ENCODE results near the gene PTPN13.

Gene PTPN13

DNA sequence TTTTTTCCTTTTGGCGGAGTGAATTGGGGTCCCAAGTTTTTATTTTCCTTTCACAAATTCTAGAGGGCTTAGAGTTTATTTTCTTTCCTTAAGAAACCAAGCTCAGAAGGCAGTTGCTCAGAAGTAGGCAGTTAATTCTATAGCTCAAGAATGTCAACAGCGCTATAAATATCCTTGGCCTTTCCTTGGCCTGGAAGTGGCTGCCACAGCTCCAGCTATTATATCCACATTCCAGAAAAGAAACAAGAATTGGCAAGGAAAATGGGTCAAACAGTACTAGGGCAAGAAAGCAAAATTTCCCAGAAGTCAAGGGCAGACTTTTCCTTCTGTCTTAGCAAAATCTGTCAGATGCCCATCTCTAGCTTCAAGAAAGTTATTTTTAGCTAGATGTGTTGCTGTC, 224.1 kb downstream of the PTPN13 start:
- no peak for DNase-seq (ENCODE audit: low read depth in 2 of 3, low spot score in 2 of 3)

DNA sequence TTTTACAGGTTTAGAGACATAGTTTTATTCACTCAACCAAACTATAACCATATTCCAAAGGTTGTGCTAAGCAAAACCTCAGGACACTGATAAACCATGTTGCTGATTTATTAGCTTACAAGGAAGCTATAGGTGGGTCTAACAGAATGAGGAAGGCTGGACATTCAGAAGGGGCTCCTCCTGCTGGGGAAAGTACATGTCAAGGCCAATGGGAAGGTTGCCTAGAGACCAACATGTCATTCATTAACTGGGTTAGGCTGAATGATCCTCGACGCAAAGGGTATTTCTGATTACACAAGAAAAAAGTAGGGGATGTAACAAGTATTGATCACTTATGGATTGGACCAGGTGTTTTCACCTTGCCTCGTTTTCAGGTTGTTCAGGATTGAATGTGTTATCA, 224.7 kb downstream of the PTPN13 start:
- DNase-seq (ENCODE audit: low read depth in 2 of 3, low spot score in 2 of 3): no peak

- DNase-seq (ENCODE audit: low read depth in 2 of 3, low spot score in 2 of 3): no peak
Measured at GRCh38 chr4:86819561-86819960, 225.4 kb downstream of the PTPN13 start.

GRCh38 chr4:86821151-86821550, 227.0 kb downstream of the PTPN13 start:
- no peak for DNase-seq (ENCODE audit: low read depth in 2 of 3, low spot score in 2 of 3)

GRCh38 chr4:86822136-86822535, 228.0 kb downstream of the PTPN13 start:
- no peak for DNase-seq (ENCODE audit: low read depth in 2 of 3, low spot score in 2 of 3)

DNA sequence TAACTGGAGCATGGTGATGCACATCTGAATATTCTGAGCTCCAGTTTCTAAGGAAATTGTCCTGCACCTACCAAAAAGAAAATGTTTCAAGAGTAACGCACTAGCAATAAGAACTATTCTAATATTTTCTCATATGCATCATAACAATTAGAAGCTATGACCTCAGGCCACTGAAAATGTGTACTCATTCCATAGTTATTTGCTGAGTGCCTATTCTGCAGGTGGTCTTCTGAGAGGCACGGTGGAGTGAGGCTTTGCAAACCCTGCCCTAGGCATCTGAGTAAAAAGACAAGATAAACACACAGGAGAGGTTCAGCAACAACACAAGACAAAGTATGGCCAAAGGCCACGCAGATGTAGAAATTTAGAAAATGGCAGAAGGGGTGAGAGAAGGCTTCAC, 231.4 kb downstream of the PTPN13 start:
- DNase-seq (ENCODE audit: low read depth in 2 of 3, low spot score in 2 of 3): no peak

GRCh38 chr4:86831262-86832130, 237.4 kb downstream of the PTPN13 start:
- DNase-seq (ENCODE audit: low read depth in 2 of 3, low spot score in 2 of 3): no peak

GRCh38 chr4:86833615-86834014, 239.5 kb downstream of the PTPN13 start:
- DNase-seq (ENCODE audit: low read depth in 2 of 3, low spot score in 2 of 3): no peak

GRCh38 chr4:86834901-86835300, 240.8 kb downstream of the PTPN13 start:
- DNase-seq (ENCODE audit: low read depth in 2 of 3, low spot score in 2 of 3): no peak

- no peak for DNase-seq (ENCODE audit: low read depth in 2 of 3, low spot score in 2 of 3)
Measured at GRCh38 chr4:86835677-86836076, 241.6 kb downstream of the PTPN13 start.

GRCh38 chr4:86837691-86838503, 243.8 kb downstream of the PTPN13 start:
- DNase-seq (ENCODE audit: low read depth in 2 of 3, low spot score in 2 of 3): no peak

GRCh38 chr4:86840858-86841257, 246.7 kb downstream of the PTPN13 start:
- DNase-seq (ENCODE audit: low read depth in 2 of 3, low spot score in 2 of 3): no peak

- DNase-seq (ENCODE audit: low read depth in 2 of 3, low spot score in 2 of 3): no peak
Measured at GRCh38 chr4:86841309-86841708, 247.2 kb downstream of the PTPN13 start.

DNA sequence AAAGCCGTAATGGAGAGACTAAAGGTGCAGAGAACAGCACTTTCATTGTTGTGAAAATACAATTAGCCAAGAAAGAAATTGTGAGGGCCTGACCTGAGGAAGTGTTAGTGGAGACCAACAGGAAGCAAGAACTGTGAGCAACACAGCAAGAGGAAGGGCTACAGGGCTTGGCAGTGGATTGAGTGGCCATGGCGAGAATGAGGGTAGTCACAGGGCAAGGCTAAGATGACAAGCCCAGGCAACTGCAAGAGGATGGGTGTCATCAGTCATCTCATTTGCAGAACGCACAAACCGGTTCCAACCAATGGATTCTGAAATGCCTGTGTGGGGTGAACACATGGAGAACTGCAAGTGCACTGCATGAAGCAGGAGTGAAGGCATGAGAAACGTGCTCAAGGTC, 251.5 kb downstream of the PTPN13 start:
- no peak for DNase-seq (ENCODE audit: low read depth in 2 of 3, low spot score in 2 of 3)

DNA sequence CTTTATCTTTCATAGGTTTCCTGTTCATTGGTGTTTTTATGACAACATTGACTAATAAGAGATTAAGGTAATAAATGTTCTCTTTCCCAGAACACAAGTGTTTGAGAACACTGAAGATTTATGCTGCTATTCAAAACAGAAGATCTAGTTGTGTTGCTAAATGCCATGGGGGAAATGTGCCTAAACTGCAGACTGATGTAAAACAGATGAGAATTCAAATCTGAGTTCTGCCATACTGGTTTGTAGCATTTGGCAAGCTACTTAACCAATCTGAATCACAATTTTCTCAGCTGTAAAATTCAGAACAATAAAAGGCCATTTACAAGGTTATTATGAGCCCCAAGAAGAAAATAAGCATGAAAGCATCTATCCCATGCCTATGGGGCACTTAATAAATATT, 252.8 kb downstream of the PTPN13 start:
- no peak for DNase-seq (ENCODE audit: low read depth in 2 of 3, low spot score in 2 of 3)

DNA sequence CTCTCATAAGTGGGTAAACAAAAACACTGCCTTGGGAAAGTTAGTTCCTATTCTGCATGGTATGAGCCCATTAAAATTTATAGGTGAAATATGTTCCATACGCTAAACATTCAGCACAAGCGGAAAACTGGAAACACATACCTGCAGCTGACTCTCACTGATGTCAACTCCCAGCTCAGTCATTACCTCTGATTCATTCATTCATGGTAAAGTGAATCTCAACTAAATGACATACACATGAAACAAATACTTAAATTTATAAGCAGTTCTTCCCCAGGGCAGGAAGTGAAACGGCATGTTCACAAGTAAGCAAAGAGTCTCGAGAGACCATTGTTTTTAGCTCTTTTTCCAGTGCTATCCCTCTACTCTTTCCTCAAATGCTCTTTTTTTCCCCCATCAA, 253.5 kb downstream of the PTPN13 start:
- no peak for DNase-seq (ENCODE audit: low read depth in 2 of 3, low spot score in 2 of 3)

DNA sequence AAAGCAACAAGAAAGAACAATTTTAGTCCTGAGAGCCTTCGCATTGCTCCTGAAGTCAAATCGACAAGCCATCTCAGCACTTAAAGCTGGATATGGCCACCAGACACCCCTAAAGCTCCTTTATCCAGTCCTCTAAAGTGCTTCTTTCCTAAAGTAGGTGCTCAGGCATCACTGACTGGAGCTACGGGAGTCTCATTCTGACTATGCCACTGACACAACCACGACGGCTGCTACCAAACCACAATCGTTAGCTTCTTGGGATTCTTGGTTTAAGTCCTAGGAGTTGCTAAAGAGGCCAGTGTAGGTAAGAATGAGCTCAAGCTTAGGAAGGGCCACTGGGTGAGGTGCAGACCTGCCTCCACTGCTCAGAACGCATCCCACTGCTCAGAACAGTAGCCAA, 254.0 kb downstream of the PTPN13 start:
- DNase-seq (ENCODE audit: low read depth in 2 of 3, low spot score in 2 of 3): no peak

- no peak for DNase-seq (ENCODE audit: low read depth in 2 of 3, low spot score in 2 of 3)
Measured at GRCh38 chr4:86848732-86849619, 254.9 kb downstream of the PTPN13 start, which contains the start of gene SLC10A6. TSS of gene SLC10A6 (minus strand) at chr4:86849384. CDS start at chr4:86849115, 269 bp downstream.

DNA sequence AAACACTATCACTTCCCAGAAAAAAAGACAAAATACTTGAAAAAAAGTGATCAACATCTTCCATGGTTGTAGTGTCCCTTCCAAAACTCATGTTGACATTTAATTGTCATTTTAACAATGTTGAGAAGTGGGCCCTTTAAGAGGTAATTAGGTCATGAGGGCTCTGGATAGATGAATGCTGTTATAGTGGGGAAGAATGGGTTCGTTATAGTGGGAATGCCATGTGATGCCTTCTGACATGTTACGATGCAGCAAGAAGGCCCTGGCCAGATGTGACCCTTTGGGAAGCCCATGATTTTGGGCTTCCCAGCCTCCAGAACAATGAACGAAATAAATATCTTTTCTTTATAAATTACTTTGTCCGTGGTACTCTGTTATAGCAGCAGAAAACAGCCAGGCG, 259.1 kb downstream of the PTPN13 start:
- DNase-seq (ENCODE audit: low read depth in 2 of 3, low spot score in 2 of 3): no peak

- no peak for DNase-seq (ENCODE audit: low read depth in 2 of 3, low spot score in 2 of 3)
Measured at GRCh38 chr4:86855572-86855971, 261.5 kb downstream of the PTPN13 start.

- no peak for DNase-seq (ENCODE audit: low read depth in 2 of 3, low spot score in 2 of 3)
Measured at GRCh38 chr4:86856896-86857295, 262.8 kb downstream of the PTPN13 start.

All from activated CD8-positive, alpha-beta memory T cell treated with anti-CD3 and anti-CD28 coated beads for 48 hours (primary cell).